ENCODE data around the gene DSPP.

DNA sequence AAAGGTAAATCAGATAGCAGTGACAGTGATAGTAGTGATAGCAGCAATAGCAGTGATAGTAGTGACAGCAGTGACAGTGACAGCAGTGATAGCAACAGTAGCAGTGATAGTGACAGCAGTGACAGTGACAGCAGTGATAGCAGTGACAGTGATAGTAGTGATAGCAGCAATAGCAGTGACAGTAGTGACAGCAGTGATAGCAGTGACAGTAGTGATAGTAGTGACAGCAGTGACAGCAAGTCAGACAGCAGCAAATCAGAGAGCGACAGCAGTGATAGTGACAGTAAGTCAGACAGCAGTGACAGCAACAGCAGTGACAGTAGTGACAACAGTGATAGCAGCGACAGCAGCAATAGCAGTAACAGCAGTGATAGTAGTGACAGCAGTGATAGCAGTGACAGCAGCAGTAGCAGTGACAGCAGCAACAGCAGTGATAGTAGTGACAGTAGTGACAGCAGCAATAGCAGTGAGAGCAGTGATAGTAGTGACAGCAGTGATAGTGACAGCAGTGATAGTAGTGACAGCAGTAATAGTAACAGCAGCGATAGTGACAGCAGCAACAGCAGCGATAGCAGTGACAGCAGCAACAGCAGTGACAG is 6.1 kb downstream of the DSPP start:
- TF ChIP-seq CTCF (conservative IDR thresholded peaks at IDR 0.05; ENCODE audit: low read depth in 2 of 2) (no peak), CREB1 (CRISPR knock-in tag; IDR thresholded peaks at IDR 0.05; ENCODE audit: low read depth) (no peak), ETS1 (IDR thresholded peaks at IDR 0.05) (no peak), POLR2AphosphoS5 (IDR thresholded peaks at IDR 0.05; ENCODE audit: low read depth) (no peak), EZH2 (IDR thresholded peaks at IDR 0.05; ENCODE audit: low read depth, unreplicated experiment) (no peak), EZH2phosphoT487 (IDR thresholded peaks at IDR 0.05; ENCODE audit: unreplicated experiment) (no peak), STAT1 (IDR thresholded peaks at IDR 0.05; ENCODE audit: unreplicated experiment) (no peak)
- TF ChIP-seq, protein P1, sequence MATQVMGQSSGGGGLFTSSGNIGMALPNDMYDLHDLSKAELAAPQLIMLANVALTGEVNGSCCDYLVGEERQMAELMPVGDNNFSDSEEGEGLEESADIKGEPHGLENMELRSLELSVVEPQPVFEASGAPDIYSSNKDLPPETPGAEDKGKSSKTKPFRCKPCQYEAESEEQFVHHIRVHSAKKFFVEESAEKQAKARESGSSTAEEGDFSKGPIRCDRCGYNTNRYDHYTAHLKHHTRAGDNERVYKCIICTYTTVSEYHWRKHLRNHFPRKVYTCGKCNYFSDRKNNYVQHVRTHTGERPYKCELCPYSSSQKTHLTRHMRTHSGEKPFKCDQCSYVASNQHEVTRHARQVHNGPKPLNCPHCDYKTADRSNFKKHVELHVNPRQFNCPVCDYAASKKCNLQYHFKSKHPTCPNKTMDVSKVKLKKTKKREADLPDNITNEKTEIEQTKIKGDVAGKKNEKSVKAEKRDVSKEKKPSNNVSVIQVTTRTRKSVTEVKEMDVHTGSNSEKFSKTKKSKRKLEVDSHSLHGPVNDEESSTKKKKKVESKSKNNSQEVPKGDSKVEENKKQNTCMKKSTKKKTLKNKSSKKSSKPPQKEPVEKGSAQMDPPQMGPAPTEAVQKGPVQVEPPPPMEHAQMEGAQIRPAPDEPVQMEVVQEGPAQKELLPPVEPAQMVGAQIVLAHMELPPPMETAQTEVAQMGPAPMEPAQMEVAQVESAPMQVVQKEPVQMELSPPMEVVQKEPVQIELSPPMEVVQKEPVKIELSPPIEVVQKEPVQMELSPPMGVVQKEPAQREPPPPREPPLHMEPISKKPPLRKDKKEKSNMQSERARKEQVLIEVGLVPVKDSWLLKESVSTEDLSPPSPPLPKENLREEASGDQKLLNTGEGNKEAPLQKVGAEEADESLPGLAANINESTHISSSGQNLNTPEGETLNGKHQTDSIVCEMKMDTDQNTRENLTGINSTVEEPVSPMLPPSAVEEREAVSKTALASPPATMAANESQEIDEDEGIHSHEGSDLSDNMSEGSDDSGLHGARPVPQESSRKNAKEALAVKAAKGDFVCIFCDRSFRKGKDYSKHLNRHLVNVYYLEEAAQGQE (IDR thresholded peaks at IDR 0.05; ENCODE audit: unreplicated experiment): no peak

Measured in GM23338 (cell line).